ENCODE results near the gene TFDP3. TPM values are rescaled to one million over a fixed set of nuclear protein-coding genes. Genes with fewer than 3 reads are reported as not detected.

Gene TFDP3
- total and polyA plus RNA-seq, 10 of the 15 experiments (the other 5 are each of a cell fraction or from before 2014, with no cell fraction given): 0.14 TPM; not detected in 9

DNA sequence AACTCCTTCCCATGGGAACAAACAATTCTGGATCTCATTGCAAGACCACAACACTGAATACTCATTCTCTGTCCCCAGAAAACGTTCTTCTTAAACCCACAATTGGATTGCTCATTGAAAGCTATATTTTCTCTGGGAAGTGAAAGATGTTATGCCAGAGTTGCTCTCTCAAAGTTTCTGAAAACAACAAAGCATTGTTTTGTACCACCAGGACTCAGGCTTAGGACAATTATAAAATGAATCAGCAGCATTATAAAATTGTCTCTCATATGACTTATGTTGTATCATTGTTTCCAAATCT lies 26.5 kb downstream of the TFDP3 start (continued):
- TF ChIP-seq MTA2 (IDR thresholded peaks at IDR 0.05; ENCODE audit: low read depth): no peak

DNA sequence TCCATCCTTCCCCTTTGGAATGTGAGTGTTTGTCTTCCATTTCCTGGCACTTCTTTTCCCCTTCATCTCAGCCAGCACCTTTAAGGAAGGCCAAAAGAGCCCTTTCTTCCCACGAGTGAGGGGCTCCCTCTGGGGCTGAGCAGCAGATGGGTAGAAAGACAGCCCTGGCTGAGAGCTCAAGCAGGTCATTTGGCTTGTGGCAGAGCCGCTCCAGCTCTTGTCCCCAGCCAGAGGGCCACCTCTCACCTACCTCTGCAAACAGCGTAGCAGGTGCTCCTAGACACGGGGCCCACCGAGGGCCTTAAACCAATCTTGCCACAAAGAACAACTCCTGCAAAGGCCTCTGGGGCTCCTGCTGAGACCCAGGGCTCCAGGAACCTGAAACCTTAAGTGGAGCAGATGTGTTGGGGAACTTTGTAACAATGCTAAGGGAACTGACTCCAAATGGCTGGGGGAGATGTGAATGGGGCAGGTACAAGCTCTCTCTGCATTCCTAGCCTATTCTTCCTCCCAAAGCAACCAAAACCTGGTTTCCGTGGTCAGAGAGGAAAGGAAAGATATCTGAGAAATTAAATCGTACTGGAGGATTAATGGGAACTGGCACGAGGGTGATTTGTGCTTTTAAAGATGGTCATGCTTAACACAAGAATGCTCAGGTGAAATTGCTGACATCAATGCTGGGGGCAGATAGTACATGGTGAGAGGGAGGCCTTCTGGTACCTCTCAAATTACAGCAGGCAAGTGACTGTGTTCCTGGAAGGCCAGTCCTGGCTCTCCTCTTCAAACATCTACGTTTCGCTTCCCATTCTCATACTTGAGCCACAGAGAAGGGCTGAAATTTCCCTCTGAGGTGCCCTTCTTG lies 27.0 kb downstream of the TFDP3 start:
- Histone ChIP-seq H3K9ac (ENCODE audit: control insufficient read depth, insufficient read depth, low read length) (no peak overlapping the region), H3K27me3 (replicated peaks in 1 of 2; ENCODE audit: control insufficient read depth in 2 of 2, insufficient read depth in 2 of 2, low read length in 1 of 2) (no peaks in the 10 kb centered on the region), H2AFZ (ENCODE audit: control insufficient read depth, low read depth, low read length) (no peak overlapping the region), H3K79me2 (ENCODE audit: control insufficient read depth, insufficient read depth, low read length) (no peaks in the 10 kb centered on the region), H3K4me1 (ENCODE audit: control insufficient read depth, insufficient read depth, low read length) (no peaks in the 10 kb centered on the region), H4K20me1 (ENCODE audit: control insufficient read depth, insufficient read depth) (no peaks in the 10 kb centered on the region), H3K27ac (ENCODE audit: control insufficient read depth, insufficient read depth) (no peak overlapping the region), H3K36me3 (ENCODE audit: control insufficient read depth in 2 of 2, insufficient read depth in 2 of 2, low read length in 1 of 2) (no peaks in the 10 kb centered on the region), H3K9me3 (replicated peaks; ENCODE audit: control insufficient read depth, insufficient read depth, low read length) (no peaks in the 10 kb centered on the region), H3K4me2 (ENCODE audit: control insufficient read depth, insufficient read depth) (no peak overlapping the region), H3K4me3 (no peak overlapping the region)
- TF ChIP-seq TCF3 (IDR thresholded peaks at IDR 0.05; ENCODE audit: borderline replicate concordance, insufficient read depth, low read depth, low read length) (no peak), STAT1 (conservative IDR thresholded peaks at IDR 0.05) (no peak), JUNB (IDR thresholded peaks at IDR 0.05) (no peak), KDM1A (IDR thresholded peaks at IDR 0.05; ENCODE audit: borderline replicate concordance) (no peak), YY1 (IDR thresholded peaks at IDR 0.05; ENCODE audit: low read depth, low read length) (no peak)
- TF ChIP-seq, protein P1, sequence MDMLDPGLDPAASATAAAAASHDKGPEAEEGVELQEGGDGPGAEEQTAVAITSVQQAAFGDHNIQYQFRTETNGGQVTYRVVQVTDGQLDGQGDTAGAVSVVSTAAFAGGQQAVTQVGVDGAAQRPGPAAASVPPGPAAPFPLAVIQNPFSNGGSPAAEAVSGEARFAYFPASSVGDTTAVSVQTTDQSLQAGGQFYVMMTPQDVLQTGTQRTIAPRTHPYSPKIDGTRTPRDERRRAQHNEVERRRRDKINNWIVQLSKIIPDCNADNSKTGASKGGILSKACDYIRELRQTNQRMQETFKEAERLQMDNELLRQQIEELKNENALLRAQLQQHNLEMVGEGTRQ (IDR thresholded peaks at IDR 0.05; ENCODE audit: borderline replicate concordance, low read depth, low read length): no peak
- CTCF ChIA-PET: no interaction called here
- 12% methylated on average over 10 of the region's 10 CpGs for WGBS (ENCODE audit: insufficient coverage, insufficient replicate concordance, low lambda C conversion rate, missing lambda C conversion rate)
- no TSS peak for BruUV-seq (replicated peaks)
- POLR2A ChIA-PET: no interaction called here
- RAD21 ChIA-PET (ENCODE audit: unreplicated experiment): no interaction called here
- ATAC-seq (no peak), DNase-seq (ENCODE audit: low read depth, low spot score) (no peak), FAIRE-seq (no peak)
- in situ Hi-C loops (cut with MboI) (no loop called here), intact Hi-C loops (cut with micrococcal nuclease; ENCODE audit: unreplicated experiment) (no loop called here)
- SMC1A ChIA-PET (ENCODE audit: uncharacterized antibody, unreplicated experiment): interaction anchor here (0.6 kb wide), 1 partner anchor 211 kb away, joined by 3 read pairs; no protein-coding TSS in a partner anchor
